Fibroblast of lung (primary cell): ENCODE data around the gene SSH2.

ENCODE experiments used
- EZH2 ChIP-seq: IDR thresholded peaks from 2 replicates; pipeline ENCODE4 v1.5.1; 2012; ENCODE audit warnings: low read length, control low read depth, mild to moderate bottlenecking; ENCODE audit errors: missing control alignments
- TF ChIP-seq, protein P1 (sequence below), 2 donors: IDR thresholded peaks in 1 of 2; conservative IDR thresholded peaks in 1 of 2; 1 replicate in 1 of 2; 2 replicates in 1 of 2; pipeline ENCODE4 v1.5.1; 2011 to 2012; ENCODE audit warnings: low read length in 2 of 2, control low read depth in 1 of 2, inconsistent platforms in 1 of 2, low read depth in 1 of 2, mild to moderate bottlenecking in 1 of 2

DNA sequence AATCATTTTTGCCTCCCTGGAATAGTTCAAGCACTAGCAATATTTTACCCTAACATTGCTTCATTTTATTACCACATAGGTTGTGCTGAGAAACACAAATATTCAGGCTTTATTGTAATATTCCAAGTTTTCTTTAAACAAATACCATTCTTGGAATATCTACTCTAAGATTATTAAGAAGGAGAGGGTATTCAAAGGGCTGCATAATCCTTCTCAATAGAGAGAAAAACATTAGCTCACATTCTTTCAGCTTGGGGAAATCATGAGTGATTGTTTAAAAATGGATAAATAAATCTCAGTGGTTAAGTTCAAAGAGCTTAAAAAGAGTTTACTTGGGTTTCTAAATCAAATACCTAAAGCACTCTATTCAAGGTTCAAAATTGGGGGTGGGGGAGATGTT lies 195.4 kb downstream of the SSH2 start:
- TF ChIP-seq EZH2: no peak
- TF ChIP-seq, protein P1, sequence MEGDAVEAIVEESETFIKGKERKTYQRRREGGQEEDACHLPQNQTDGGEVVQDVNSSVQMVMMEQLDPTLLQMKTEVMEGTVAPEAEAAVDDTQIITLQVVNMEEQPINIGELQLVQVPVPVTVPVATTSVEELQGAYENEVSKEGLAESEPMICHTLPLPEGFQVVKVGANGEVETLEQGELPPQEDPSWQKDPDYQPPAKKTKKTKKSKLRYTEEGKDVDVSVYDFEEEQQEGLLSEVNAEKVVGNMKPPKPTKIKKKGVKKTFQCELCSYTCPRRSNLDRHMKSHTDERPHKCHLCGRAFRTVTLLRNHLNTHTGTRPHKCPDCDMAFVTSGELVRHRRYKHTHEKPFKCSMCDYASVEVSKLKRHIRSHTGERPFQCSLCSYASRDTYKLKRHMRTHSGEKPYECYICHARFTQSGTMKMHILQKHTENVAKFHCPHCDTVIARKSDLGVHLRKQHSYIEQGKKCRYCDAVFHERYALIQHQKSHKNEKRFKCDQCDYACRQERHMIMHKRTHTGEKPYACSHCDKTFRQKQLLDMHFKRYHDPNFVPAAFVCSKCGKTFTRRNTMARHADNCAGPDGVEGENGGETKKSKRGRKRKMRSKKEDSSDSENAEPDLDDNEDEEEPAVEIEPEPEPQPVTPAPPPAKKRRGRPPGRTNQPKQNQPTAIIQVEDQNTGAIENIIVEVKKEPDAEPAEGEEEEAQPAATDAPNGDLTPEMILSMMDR (conservative IDR thresholded peaks at IDR 0.05 in 1 of 2, IDR thresholded peaks at IDR 0.05 in 1 of 2; ENCODE audit: low read depth in 1 of 2, low read length in 2 of 2): no peak
